Neuron (in vitro differentiated cells): ENCODE data around the gene CEL.

Experiments used
- H2AFZ ChIP-seq: one replicate; pipeline ENCODE4 v1.6.1; 2013; ENCODE audit warnings: low read depth, mild to moderate bottlenecking, inconsistent platforms, low read length, moderate library complexity
- H3K27me3 ChIP-seq: one replicate; pipeline ENCODE4 v1.6.1; 2013; ENCODE audit warnings: low read length; ENCODE audit not compliant: insufficient read depth
- H3K36me3 ChIP-seq: one replicate; pipeline ENCODE4 v1.6.1; 2013; ENCODE audit warnings: low read length; ENCODE audit not compliant: insufficient read depth
- H3K4me1 ChIP-seq: one replicate; pipeline ENCODE4 v1.6.1; 2013; ENCODE audit warnings: low read length; ENCODE audit not compliant: insufficient read depth
- H3K4me3 ChIP-seq: 2 replicates; pipeline ENCODE4 v1.5.1; 2013; ENCODE audit warnings: mild to moderate bottlenecking, low read length, moderate library complexity
- H3K9me3 ChIP-seq: one replicate; pipeline ENCODE4 v1.6.1; 2013; ENCODE audit warnings: low read length

CEL gene

DNA sequence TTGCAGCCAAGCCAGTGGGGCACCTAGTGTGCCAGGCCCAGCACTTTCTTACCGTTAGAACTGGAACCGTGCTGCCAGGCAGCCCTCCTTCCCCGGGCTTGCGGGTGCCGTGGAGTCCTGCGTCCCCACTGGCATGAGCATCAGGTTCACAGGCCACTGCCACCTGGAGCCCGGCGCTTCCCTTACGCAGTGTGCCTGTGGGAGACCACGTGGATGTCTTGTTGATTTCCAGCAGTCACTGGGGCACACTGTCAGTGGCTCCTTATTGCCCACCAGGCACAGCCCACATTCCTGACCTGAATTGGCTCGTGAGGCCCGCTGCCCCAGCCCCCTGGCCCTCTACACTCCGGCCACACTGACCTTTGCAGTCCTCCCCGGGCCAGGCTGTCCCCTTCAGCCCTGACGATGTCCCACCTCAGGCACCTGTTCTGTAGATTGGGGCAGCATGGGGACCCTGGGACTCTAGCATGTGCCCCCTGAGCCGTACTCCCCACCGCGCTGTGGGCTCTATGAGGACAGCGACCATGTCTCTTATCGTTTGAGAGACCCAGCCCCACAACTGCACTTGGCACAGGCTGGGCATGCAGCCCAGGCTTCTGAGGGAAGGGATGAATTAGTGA lies 10.4 kb upstream of the CEL start:
- no peaks in the 10 kb centered on the region for H3K9me3 ChIP-seq
- H3K27me3 ChIP-seq = no peaks in the 10 kb centered on the region
- no peak overlapping the region for H3K4me3 ChIP-seq
- H2AFZ ChIP-seq = no peak overlapping the region
- peaks cover 84% of the 10 kb centered on the region for H3K36me3 ChIP-seq
- no peaks in the 10 kb centered on the region for H3K4me1 ChIP-seq

DNA sequence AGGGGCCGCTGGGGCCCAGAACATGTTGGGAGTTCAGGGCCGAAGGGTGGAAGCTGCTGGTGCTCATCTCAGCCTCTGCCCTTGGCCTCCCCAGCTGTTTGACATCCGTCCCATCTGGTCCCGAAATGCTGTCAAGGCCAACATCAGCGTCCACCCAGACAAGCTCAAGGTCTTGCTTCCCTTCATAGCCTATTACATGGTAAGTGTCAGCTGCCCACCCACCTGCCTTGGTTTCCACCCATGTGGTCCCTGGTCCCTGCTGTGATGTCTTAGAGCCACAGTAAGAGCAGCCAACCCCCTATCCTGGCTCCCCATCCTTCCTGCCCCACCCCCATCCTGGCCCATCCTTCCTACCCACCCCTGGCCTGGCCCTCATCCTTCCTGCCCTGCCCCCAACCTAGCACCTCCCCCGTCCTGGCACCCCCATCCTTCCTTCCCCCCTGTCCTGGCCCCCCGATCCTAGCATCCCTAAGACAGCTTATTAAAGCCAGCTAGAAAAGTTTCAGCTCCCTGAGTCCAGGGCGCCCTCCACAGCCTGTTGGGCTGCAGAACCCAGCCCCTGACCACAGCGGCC lies 9.7 kb upstream of the CEL start:
- H2AFZ ChIP-seq = no peak overlapping the region
- no peak overlapping the region for H3K4me3 ChIP-seq
- H3K9me3 ChIP-seq = no peaks in the 10 kb centered on the region
- H3K4me1 ChIP-seq = no peaks in the 10 kb centered on the region
- no peaks in the 10 kb centered on the region for H3K27me3 ChIP-seq
- H3K36me3 ChIP-seq = peaks cover 83% of the 10 kb centered on the region

DNA sequence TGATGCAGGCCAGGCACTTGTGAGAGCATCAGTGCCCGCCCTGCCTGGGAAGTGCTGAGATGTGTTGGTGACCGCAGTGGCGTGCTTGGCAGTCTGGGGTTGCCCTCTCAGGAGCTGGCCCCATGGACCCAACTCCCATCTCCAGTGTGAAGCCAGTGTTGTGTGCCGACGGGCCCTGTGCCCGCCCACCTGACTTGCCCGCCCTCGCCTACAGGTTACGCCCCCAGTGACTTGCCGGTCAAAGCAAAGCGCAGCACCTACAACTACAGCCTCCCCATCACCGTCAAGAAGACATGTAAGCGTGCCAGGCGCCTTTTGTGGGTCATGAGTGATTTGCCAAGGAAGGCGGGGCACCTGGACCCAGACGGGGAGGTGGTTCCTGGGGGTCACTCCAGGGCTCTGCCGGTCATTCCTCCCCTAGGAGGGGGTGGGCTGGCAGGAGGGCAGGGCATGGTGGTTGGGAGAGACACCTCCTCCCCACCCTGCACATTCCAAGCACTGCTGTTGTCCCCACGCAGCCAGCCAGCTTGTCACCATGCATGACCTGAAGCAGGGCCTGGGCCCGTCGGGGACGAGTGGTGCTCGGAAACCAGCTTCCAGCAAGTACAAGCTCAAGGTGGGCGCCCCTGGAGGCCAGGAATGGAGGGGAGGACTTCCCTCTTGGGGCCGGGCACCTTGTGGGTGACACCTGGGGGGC lies 7.4 kb upstream of the CEL start:
- H3K4me1 ChIP-seq = no peaks in the 10 kb centered on the region
- H2AFZ ChIP-seq = no peak overlapping the region
- no peak overlapping the region for H3K4me3 ChIP-seq
- peaks cover 82% of the 10 kb centered on the region for H3K36me3 ChIP-seq
- no peaks in the 10 kb centered on the region for H3K9me3 ChIP-seq
- H3K27me3 ChIP-seq = no peaks in the 10 kb centered on the region

DNA sequence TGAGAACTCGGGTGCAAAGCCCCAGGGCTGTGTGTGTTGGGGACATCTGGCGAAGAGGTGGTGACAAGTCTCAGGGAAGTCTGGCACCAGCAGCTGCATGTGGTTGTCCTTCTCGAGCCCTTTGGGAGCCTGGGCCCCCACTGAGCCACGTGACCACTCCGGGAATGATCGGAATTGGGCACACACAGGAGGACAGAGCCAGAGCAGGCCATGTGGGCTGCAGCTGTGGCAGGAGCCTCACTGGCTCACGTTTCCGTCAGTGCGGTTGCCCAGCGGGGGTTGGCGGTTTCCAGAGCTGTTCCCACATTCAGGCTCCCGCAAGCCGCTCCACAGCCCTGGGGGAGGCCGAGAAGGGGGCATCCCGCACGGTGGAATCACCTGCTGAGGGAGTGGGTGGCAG lies 6.8 kb upstream of the CEL start:
- Histone ChIP-seq H3K9me3 (no peaks in the 10 kb centered on the region), H3K36me3 (peaks cover 76% of the 10 kb centered on the region), H3K4me1 (no peaks in the 10 kb centered on the region), H2AFZ (no peak overlapping the region), H3K27me3 (no peaks in the 10 kb centered on the region), H3K4me3 (no peak overlapping the region)

DNA sequence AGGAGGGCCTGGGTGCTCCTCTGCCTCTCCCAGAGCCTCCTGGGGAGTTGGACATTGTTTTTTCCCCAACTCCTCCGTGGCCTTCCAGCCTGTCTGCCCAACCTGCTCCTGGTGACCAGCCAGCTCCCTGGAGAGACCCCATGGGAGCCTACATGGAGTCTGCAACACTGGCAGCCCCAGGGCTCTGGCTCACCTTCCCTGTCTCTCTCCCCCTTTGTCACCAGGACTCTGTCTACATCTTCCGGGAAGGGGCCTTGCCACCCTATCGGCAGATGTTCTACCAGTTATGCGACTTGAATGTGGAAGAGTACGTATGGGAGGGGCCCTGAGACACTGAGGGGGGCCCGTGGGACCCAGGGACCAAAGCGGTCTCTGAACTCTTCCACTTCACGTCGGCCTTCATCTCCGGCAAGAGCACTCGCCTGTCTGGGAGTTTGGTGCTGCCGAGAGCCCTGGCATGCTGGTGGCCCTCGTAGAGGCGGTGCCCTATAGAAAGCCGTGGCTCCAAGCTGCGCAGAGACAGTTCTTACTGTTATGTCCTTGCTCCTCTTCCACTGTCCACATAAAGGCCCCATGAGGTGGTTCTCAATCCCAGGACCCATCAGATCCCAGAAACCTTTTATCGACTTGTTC lies 5.9 kb upstream of the CEL start:
- Histone ChIP-seq H2AFZ (no peak overlapping the region), H3K4me1 (peaks cover 5% of the 10 kb centered on the region), H3K4me3 (no peak overlapping the region), H3K9me3 (no peaks in the 10 kb centered on the region), H3K27me3 (no peaks in the 10 kb centered on the region), H3K36me3 (peaks cover 67% of the 10 kb centered on the region)

DNA sequence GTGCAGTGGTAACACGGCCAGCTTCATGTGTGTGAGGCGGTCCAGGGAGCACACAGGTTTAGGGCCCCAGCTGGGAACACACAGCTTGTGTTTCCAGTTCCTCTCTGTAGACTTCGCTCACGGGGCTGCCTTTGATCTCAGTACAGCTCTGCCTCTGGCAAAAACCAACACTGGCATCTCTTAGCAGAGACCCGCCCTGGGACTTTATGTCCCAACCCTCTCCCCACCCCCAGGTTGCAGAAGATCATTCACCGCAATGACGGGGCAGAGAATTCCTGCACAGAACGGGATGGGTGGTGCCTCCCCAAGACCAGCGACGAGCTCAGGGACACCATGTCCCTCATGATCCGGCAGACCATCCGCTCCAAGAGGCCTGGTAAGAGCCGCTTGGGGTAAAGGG lies 5.2 kb upstream of the CEL start:
- Histone ChIP-seq H2AFZ (no peak overlapping the region), H3K36me3 (peaks cover 61% of the 10 kb centered on the region), H3K9me3 (no peaks in the 10 kb centered on the region), H3K4me3 (no peak overlapping the region), H3K4me1 (peaks cover 5% of the 10 kb centered on the region), H3K27me3 (no peaks in the 10 kb centered on the region)

DNA sequence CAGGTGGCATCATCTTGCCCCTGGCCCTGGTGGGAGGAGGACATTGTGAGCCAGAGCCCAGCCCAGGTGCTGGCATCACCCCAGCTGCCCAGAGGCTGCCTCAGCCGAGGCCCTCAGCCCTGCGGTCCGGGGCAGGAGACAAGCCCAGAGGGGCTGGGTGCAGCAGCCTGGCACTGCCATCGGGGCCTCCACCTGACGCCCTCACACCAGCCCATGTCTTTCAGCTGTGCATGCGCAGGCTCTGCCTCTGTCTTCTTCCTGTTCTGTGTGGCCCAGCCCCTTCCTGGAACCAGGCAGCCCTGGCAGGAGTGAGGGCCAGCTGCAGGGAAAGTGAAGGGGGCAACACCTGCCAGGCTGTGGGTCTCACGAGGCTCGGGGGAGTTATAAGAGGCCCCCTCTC lies 4.8 kb upstream of the CEL start:
- Histone ChIP-seq H3K9me3 (no peaks in the 10 kb centered on the region), H3K4me1 (peaks cover 5% of the 10 kb centered on the region)

DNA sequence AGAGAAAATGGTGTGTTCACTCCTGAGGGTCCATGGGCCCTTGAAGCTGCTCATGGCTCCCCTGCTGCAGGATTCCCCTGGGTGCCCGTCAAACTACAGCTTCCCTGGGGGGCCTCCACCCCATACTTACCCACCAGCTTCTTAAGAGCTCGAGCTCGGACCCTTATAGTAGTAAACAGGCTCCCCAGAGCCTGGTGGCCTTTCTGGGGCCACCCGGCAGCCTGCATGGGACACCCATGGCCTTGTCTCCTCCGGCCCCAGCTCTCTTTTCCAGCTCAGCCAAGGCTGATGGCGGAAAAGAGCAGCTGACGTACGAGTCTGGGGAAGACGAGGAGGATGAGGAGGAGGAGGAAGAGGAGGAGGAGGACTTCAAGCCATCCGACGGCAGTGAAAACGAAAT lies 4.2 kb upstream of the CEL start:
- H3K27me3 ChIP-seq = no peaks in the 10 kb centered on the region
- no peak overlapping the region for H2AFZ ChIP-seq
- H3K4me1 ChIP-seq = peaks cover 5% of the 10 kb centered on the region
- no peaks in the 10 kb centered on the region for H3K9me3 ChIP-seq
- no peak overlapping the region for H3K4me3 ChIP-seq
- peaks cover 50% of the 10 kb centered on the region for H3K36me3 ChIP-seq

More for the DNA sequence above, 4.8 kb upstream of the CEL start:
- H3K27me3 ChIP-seq = no peaks in the 10 kb centered on the region
- H3K4me3 ChIP-seq = no peak overlapping the region
- peaks cover 56% of the 10 kb centered on the region for H3K36me3 ChIP-seq
- H2AFZ ChIP-seq = no peak overlapping the region

DNA sequence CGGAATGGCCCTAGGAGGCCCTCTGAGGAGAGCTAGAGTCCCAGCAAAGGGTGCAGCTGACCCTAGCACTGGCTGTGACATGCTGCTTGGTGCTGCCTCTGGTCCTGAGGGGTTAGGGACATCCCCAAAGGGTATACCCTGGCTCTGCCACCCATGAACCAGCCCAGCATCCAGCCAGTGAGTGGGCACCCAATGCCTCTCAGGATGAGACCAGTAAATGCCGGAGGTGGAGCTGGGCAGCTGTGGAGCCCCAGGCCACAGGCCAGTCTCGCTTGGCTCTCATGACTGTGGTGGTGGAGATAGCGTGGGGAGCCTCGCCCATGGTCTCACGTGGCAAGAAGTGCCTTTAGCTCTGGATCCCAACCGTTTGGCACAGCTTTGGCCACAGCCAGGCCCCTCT lies 3.7 kb upstream of the CEL start:
- H2AFZ ChIP-seq = no peak overlapping the region
- no peaks in the 10 kb centered on the region for H3K9me3 ChIP-seq
- H3K4me1 ChIP-seq = peaks cover 5% of the 10 kb centered on the region
- no peak overlapping the region for H3K4me3 ChIP-seq
- H3K36me3 ChIP-seq = peaks cover 48% of the 10 kb centered on the region
- no peaks in the 10 kb centered on the region for H3K27me3 ChIP-seq

DNA sequence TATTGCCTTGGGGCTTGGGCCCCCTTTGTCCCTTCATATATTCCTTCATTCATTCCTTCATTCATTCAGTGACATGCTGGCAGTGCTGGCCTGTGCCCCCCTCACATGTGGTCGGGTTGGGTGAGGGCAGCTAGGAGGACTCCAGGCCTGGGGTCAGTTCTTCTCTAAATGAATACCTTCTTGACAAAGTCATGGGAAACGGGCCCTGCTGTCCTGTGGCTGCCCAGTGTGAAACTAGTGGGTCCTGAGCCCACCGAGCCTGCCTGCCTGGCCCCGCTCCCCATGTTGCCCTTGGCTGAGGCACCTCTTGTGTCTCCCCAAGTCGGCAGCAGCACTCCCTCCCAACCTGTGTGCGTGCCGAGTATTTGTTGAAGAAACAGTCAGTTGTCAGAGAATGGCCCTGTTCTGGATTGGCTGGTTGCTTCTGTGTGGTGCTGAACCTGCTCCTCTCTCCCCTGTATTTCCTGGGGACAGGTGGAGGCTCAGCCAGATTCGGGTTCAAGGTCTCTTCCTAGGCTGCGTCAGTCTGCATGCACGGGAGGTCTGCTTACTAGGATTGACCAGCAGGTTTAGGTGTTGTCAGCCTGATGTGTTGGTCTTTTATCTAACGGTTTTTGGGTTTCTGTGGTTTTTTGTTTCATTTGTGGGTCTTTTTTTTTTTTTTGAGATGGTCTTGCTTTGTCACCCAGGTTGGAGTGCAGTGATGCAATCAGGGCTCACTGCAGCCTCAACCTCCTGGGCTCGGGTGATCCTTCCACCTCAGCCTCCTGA lies 3.0 kb upstream of the CEL start:
- peaks cover 47% of the 10 kb centered on the region for H3K36me3 ChIP-seq
- peaks cover 5% of the 10 kb centered on the region for H3K4me1 ChIP-seq
- no peak overlapping the region for H2AFZ ChIP-seq
- H3K4me3 ChIP-seq = no peak overlapping the region
- H3K27me3 ChIP-seq = no peaks in the 10 kb centered on the region
- no peaks in the 10 kb centered on the region for H3K9me3 ChIP-seq

DNA sequence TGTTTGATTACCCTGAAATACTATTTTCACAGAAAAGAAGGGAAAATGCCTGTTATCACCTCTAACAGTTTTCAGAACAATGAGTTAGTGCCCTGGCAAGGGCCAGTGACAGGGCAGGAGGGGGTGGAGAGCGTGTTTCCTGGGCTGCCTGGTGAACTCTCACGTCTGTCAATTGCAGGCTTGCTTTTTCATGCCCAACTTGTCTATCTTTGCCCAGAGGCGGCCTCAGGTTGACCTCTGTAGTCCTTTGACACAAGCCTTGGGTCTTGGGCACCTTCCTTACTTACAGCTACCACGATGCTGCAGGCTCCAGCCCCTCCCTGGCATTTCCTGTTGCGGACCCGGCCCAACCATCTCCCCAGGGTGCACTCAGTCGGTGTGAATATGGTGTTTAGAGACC lies 2.2 kb upstream of the CEL start:
- H2AFZ ChIP-seq = no peak overlapping the region
- peaks cover 39% of the 10 kb centered on the region for H3K36me3 ChIP-seq
- peaks cover 5% of the 10 kb centered on the region for H3K4me1 ChIP-seq
- H3K27me3 ChIP-seq = no peaks in the 10 kb centered on the region
- H3K4me3 ChIP-seq = no peak overlapping the region
- H3K9me3 ChIP-seq = no peaks in the 10 kb centered on the region

DNA sequence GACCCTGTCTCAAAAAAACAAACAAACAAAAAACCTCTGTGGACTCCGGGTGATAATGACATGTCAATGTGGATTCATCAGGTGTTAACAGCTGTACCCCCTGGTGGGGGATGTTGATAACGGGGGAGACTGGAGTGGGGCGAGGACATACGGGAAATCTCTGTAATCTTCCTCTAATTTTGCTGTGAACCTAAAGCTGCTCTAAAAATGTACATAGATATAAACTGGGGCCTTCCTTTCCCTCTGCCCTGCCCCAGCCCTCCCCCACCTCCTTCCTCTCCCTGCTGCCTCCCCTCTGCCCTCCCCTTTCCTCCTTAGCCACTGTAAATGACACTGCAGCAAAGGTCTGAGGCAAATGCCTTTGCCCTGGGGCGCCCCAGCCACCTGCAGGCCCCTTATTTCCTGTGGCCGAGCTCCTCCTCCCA lies 1.4 kb upstream of the CEL start:
- H2AFZ ChIP-seq = no peak overlapping the region
- H3K4me1 ChIP-seq = peaks cover 5% of the 10 kb centered on the region
- no peak overlapping the region for H3K4me3 ChIP-seq
- H3K27me3 ChIP-seq = no peaks in the 10 kb centered on the region
- no peaks in the 10 kb centered on the region for H3K9me3 ChIP-seq
- H3K36me3 ChIP-seq = peaks cover 33% of the 10 kb centered on the region
